BLaER1 treated with 17β-estradiol and CSF1 and Interleukin-3, amounts not matched to agents 10 nM and 100 nM (cell line): ENCODE data around the gene MBD4.

Experiments
- H3K27ac ChIP-seq, 11 experiments: shearing (Covaris generic); formaldehyde crosslinking; 2 replicates each; pipeline ENCODE4 v1.8.1; 2022
- H3K27me3 ChIP-seq, 11 experiments: shearing (Covaris generic); formaldehyde crosslinking; 2 replicates each; pipeline ENCODE4 v1.8.1; 2022
- H3K36me3 ChIP-seq, 11 experiments: shearing (Covaris generic); formaldehyde crosslinking; 2 replicates each; pipeline ENCODE4 v1.8.1; 2022
- H3K4me1 ChIP-seq, 10 experiments: shearing (Covaris generic); formaldehyde crosslinking; 2 replicates each; pipeline ENCODE4 v1.8.1; 2022
- H3K4me2 ChIP-seq, 11 experiments: shearing (Covaris generic); formaldehyde crosslinking; 2 replicates each; pipeline ENCODE4 v1.8.1; 2022
- H3K4me3 ChIP-seq, 10 experiments: shearing (Covaris generic); formaldehyde crosslinking; 2 replicates each; pipeline ENCODE4 v1.8.1; 2022
- H3K9ac ChIP-seq, 11 experiments: shearing (Covaris generic); formaldehyde crosslinking; 2 replicates each; pipeline ENCODE4 v1.8.1; 2022
- H3K9me3 ChIP-seq, 11 experiments: shearing (Covaris generic); formaldehyde crosslinking; replicated peaks in 1 of 11; 2 replicates each; pipeline ENCODE4 v1.8.1; 2022
- H4K20me1 ChIP-seq, 11 experiments: shearing (Covaris generic); formaldehyde crosslinking; 2 replicates each; pipeline ENCODE4 v1.8.1; 2022
- Cebpa-rat ChIP-seq, 11 experiments: shearing (Covaris generic); IDR thresholded peaks; 2 replicates each; pipeline ENCODE4 v1.8.1; 2022

Gene MBD4

DNA sequence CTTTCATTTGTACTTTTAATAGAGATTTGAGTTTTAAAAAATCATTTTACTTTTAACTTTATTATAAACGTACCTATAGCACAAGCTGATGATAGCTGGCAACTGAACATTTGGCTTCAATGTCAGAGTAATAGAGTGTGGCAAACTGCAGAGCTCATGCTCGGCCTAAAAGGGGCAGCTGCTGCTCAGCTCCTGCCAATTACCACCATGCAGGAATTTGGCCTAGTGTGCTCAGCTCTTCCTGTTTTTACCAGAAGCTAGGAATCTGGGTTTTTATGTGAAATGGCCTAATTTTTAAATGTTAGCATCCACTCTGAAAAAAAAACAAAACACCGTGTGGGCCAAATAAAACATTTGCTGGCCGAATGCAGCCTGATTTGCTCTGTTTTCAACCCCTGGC lies 2.0 kb upstream of the MBD4 start:
- peak overlapping the region; percentile 82 to 97 (median 90) for H3K4me2 ChIP-seq
- peaks cover 13 to 24% (median 16%) of the 10 kb centered on the region in 11 experiments for H3K36me3 ChIP-seq
- TF ChIP-seq Cebpa-rat (IDR thresholded peaks at IDR 0.05): no peak
- H3K4me3 ChIP-seq: peak overlapping the region in 8 of 10 experiments; percentile 82 to 94 (median 92); a peak in 10 of 20 replicates
- no peaks in the 10 kb centered on the region for H3K27me3 ChIP-seq
- H3K9me3 ChIP-seq: no peaks in the 10 kb centered on the region
- peaks cover 0 to 20% (median 18%) of the 10 kb centered on the region in 11 experiments; a peak in 17 of 22 replicates for H4K20me1 ChIP-seq
- peak overlapping the region; percentile 5 to 95 (median 92); a peak in 18 of 22 replicates for H3K27ac ChIP-seq
- peak overlapping the region; percentile 11 to 95 (median 91); a peak in 19 of 22 replicates for H3K9ac ChIP-seq
- peaks cover 39 to 62% (median 50%) of the 10 kb centered on the region in 10 experiments for H3K4me1 ChIP-seq

DNA sequence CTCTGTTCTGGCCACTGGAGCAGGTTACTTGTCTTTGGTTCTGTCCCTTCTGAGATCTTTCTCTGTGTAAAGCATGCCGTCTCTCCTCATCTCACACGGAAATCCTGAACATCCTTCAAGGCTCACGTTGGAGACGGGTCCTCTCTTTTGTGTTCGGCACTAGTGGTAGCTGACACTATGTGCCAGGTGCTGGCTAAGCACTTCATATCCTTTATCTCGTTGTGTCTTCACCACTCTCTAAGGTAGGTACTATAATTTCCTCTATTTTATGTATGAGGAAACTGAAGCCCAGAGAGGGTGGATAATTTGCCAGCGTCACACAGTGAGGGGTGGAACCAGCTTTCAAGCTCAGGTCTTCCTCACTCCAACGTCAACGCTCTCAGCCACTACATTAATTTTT lies 1.5 kb upstream of the MBD4 start:
- TF ChIP-seq Cebpa-rat (IDR thresholded peaks at IDR 0.05): no peak
- peak overlapping the region; percentile 84 to 95 (median 92) for H3K9ac ChIP-seq

DNA sequence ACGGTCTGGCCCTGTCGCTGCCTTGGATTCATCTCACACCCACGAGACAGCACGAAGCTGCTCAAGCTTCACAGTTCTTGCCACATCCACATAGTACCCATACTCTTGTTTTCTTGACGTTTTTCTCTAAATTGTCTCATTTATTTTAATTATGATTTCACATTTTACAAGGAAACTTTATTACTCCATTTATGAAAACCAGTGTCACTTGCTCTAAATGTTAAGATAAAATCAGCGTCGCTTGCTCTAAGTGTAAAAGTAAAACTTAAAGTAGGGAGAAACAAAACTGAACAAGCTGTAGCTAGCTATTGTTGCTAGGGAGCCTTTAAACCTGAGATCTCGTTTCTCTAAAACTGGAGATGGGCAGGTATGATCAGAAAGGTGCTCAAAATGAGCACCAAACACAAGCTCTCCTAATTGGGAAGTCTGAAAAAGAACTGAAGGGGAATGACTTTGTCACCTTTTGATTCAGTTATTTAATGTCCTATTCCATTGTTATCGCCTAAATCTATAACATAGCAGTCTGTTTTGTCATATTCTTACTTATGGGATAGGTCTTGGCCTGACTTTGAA lies 956 bp upstream of the MBD4 start:
- no peak for TF ChIP-seq Cebpa-rat (IDR thresholded peaks at IDR 0.05)
- peak overlapping the region; percentile 72 to 97 (median 92) for H3K4me3 ChIP-seq
- peak overlapping the region; percentile 78 to 95 (median 93) for H3K27ac ChIP-seq

More for the DNA sequence above, 1.5 kb upstream of the MBD4 start:
- H4K20me1 ChIP-seq: peaks cover 2 to 26% (median 23%) of the 10 kb centered on the region in 11 experiments; a peak in 18 of 22 replicates
- peak overlapping the region; percentile 72 to 97 (median 92); a peak in 19 of 20 replicates for H3K4me3 ChIP-seq
- H3K27me3 ChIP-seq: no peaks in the 10 kb centered on the region
- peak overlapping the region; percentile 82 to 97 (median 90) for H3K4me2 ChIP-seq
- peaks cover 44 to 67% (median 55%) of the 10 kb centered on the region in 10 experiments for H3K4me1 ChIP-seq
- peaks cover 19 to 30% (median 22%) of the 10 kb centered on the region in 11 experiments for H3K36me3 ChIP-seq
- H3K9me3 ChIP-seq: no peaks in the 10 kb centered on the region
- peak overlapping the region; percentile 78 to 95 (median 93) for H3K27ac ChIP-seq

DNA sequence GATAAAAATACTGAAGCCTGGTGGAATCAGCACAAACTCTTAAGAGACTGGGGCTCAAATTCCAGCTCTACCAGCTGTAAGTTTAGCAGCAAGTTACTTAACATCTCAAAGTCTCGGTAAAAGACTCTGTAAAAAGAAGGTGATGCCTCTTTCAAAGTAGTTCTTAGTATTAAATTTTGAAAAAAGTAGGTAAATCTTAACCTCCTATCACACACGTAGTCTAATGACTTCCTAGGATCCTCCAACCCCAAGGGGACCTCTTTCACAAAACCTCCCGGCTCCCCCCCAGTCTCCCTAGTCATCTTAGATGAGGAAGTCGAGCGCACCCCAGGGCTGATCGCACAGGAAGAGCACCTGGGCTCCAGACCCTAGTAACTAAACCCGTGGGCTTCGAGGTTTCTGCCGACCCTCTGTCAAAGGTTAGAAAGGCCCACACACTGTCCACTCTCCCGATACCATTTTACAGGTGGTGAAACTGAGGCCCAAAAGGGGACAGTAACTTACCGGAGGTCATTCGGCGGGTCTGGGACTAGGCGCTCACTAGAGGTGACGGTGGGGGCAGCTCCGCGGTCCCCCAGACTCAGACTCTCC lies 427 bp downstream of the MBD4 start:
- H3K27me3 ChIP-seq: no peaks in the 10 kb centered on the region
- H3K9me3 ChIP-seq: no peaks in the 10 kb centered on the region
- peaks cover 58 to 82% (median 69%) of the 10 kb centered on the region in 10 experiments for H3K4me1 ChIP-seq
- peak overlapping the region; percentile 68 to 95 (median 93) for H3K27ac ChIP-seq
- peak overlapping the region; percentile 72 to 97 (median 92) for H3K4me3 ChIP-seq
- H3K36me3 ChIP-seq: peaks cover 36 to 43% (median 40%) of the 10 kb centered on the region in 11 experiments
- no peak for TF ChIP-seq Cebpa-rat (IDR thresholded peaks at IDR 0.05)
- peak overlapping the region; percentile 82 to 96 (median 91) for H3K4me2 ChIP-seq
- peaks cover 18 to 45% (median 41%) of the 10 kb centered on the region in 11 experiments; a peak in 19 of 22 replicates for H4K20me1 ChIP-seq
- H3K9ac ChIP-seq: peak overlapping the region; percentile 84 to 95 (median 92)

More for the DNA sequence above, 956 bp upstream of the MBD4 start:
- Histone ChIP-seq H3K9ac (peak overlapping the region; percentile 84 to 95 (median 92)), H3K4me1 (peaks cover 48 to 72% (median 60%) of the 10 kb centered on the region in 10 experiments), H3K4me2 (peak overlapping the region; percentile 82 to 97 (median 90)), H3K9me3 (no peaks in the 10 kb centered on the region), H3K27me3 (no peaks in the 10 kb centered on the region), H3K36me3 (peaks cover 24 to 34% (median 27%) of the 10 kb centered on the region in 11 experiments), H4K20me1 (peaks cover 7 to 31% (median 28%) of the 10 kb centered on the region in 11 experiments; a peak in 18 of 22 replicates)

DNA sequence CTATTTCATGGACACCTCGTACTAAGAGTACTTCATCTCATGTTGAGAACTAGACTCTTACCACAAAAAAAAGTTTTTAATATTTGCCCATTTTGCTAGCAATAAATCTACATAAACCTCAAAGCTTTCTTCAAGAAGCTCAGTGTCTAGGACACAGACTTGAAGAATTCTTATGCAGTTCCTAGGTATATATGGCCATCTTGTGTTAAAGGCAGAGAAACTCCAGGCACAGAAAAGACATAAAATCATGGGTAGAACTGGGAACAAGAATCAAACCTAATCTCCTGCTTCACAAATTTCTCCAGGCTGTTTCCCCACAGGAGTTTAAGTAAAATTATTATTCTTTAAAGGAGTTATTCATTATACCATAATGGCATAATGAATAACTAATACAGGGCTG lies 4.4 kb downstream of the MBD4 start:
- Histone ChIP-seq H3K4me3 (peak overlapping the region in 4 of 10 experiments; percentile 4 to 85 (median 28); a peak in 6 of 20 replicates), H3K4me2 (peak overlapping the region; percentile 1 to 96 (median 90); a peak in 18 of 22 replicates), H3K36me3 (peaks cover 75 to 82% (median 80%) of the 10 kb centered on the region in 11 experiments), H3K4me1 (peaks cover 37 to 71% (median 47%) of the 10 kb centered on the region in 10 experiments), H4K20me1 (peaks cover 25 to 71% (median 60%) of the 10 kb centered on the region in 11 experiments; a peak in 20 of 22 replicates), H3K27me3 (no peaks in the 10 kb centered on the region), H3K9ac (peak overlapping the region in 6 of 11 experiments; percentile 1 to 63 (median 30); a peak in 9 of 22 replicates), H3K27ac (no peak overlapping the region; a peak in 1 of 22 replicates), H3K9me3 (no peaks in the 10 kb centered on the region)
- TF ChIP-seq Cebpa-rat (IDR thresholded peaks at IDR 0.05): no peak

DNA sequence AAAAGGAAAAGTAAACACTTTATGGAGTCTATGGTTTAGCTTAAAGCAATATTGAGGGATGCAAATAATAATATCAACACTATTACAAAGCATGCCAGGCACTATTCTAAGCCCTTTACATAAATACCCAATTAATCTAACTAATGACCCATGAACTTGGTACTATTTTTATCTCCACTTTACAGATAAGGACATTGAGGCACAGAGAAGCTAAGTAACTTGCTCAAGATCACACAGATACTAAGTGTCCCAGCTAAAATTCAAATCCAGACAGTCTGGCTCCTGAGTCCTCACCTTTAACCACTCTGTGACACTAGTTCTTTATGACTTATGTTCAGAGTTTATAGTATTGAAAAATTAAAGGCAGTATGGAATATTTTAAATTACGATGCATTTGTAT lies 5.6 kb downstream of the MBD4 start:
- no peak overlapping the region; a peak in 1 of 22 replicates for H3K9ac ChIP-seq
- H4K20me1 ChIP-seq: peaks cover 25 to 71% (median 60%) of the 10 kb centered on the region in 11 experiments; a peak in 20 of 22 replicates
- H3K36me3 ChIP-seq: peaks cover 78 to 95% (median 90%) of the 10 kb centered on the region in 11 experiments
- H3K4me1 ChIP-seq: peaks cover 37 to 75% (median 47%) of the 10 kb centered on the region in 10 experiments
- no peak overlapping the region for H3K4me3 ChIP-seq
- no peaks in the 10 kb centered on the region for H3K9me3 ChIP-seq
- peak overlapping the region in 2 of 11 experiments; percentile 90 to 96; a peak in 3 of 22 replicates for H3K4me2 ChIP-seq
- H3K27ac ChIP-seq: no peak overlapping the region
- TF ChIP-seq Cebpa-rat (IDR thresholded peaks at IDR 0.05): no peak
- no peaks in the 10 kb centered on the region for H3K27me3 ChIP-seq

DNA sequence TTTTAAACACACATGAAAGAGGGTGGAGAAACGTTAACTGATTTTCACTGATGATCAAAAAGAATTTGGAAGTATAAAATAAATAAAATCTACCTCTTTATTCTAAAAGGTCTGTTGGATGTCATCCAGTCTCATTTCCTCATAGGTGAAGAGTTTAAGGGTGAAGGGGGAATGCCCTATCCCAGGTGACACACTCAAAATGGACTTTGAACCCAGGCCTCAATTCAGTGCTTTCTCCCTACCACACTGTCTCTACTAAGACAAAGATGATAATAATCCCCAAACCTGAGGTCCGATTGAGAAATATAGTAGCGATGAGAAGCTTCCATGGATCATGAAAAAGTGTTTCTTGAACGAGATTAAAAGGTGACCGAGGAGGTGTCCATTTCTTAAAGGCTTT lies 6.2 kb downstream of the MBD4 start:
- Histone ChIP-seq H3K4me3 (no peak overlapping the region), H4K20me1 (peaks cover 25 to 69% (median 60%) of the 10 kb centered on the region in 11 experiments; a peak in 20 of 22 replicates), H3K9ac (0 out of 22 replicates have a peak overlapping the region, but pooled peaks of 1 of the 11 experiments have one; percentile 6), H3K36me3 (peaks cover 78 to 98% (median 90%) of the 10 kb centered on the region in 11 experiments), H3K27me3 (no peaks in the 10 kb centered on the region), H3K9me3 (no peaks in the 10 kb centered on the region), H3K4me1 (peaks cover 39 to 78% (median 50%) of the 10 kb centered on the region in 10 experiments), H3K4me2 (peak overlapping the region in 2 of 11 experiments; percentile 90 to 96; a peak in 3 of 22 replicates), H3K27ac (no peak overlapping the region)
- no peak for TF ChIP-seq Cebpa-rat (IDR thresholded peaks at IDR 0.05)

DNA sequence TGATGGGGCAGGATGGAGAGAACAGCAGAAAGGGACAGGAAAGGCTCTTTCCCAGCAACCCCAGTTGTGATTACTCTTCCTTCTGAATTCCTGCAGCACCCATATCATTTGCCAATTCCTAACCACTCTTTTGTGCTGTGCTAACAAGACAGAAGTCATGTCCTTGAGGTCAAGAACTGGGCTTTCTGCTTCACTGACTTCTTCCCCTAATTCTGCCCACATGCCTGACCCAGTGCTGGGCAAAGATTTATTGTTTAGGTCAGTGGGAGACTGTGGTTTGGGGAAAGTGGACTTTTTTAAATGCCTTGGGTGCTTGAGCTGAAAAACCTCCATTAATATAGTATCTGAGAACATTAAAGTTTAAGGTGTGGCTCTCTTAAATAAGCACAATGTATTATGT lies 7.1 kb downstream of the MBD4 start:
- peaks cover 39 to 76% (median 50%) of the 10 kb centered on the region in 10 experiments for H3K4me1 ChIP-seq
- H4K20me1 ChIP-seq: peaks cover 25 to 69% (median 51%) of the 10 kb centered on the region in 11 experiments; a peak in 20 of 22 replicates
- TF ChIP-seq Cebpa-rat (IDR thresholded peaks at IDR 0.05): no peak
- H3K4me2 ChIP-seq: peak overlapping the region in 4 of 11 experiments; percentile 6 to 96 (median 53); a peak in 7 of 22 replicates
- no peak overlapping the region for H3K27ac ChIP-seq
- H3K9me3 ChIP-seq: no peaks in the 10 kb centered on the region
- no peak overlapping the region for H3K4me3 ChIP-seq
- H3K36me3 ChIP-seq: peaks cover 72 to 89% (median 83%) of the 10 kb centered on the region in 11 experiments
- peaks cover 0 to 8% (median 7%) of the 10 kb centered on the region in 11 experiments; a peak in 18 of 22 replicates for H3K27me3 ChIP-seq
- H3K9ac ChIP-seq: peak overlapping the region in 1 of 11 experiments; percentile 50; a peak in 1 of 22 replicates
